Inflammatory macrophage treated with lipopolysaccharide for 4 hours (primary cell): Measurements from ENCODE around the gene NLGN1.

Experiments used
- DNase-seq: peaks from one replicate; pipeline ENCODE4 v3.0.0-alpha.2; 2020

Gene NLGN1

GRCh38 chr3:173644086-173645082 is 246.8 kb downstream of the NLGN1 start:
- no peak for DNase-seq

GRCh38 chr3:173650596-173650995 is 253.1 kb downstream of the NLGN1 start:
- no peak for DNase-seq

GRCh38 chr3:173652093-173652492 is 254.5 kb downstream of the NLGN1 start:
- DNase-seq = no peak

GRCh38 chr3:173653781-173654180 is 256.2 kb downstream of the NLGN1 start:
- DNase-seq = no peak

- no peak for DNase-seq
These were observed 262.4 kb downstream of the NLGN1 start for GRCh38 chr3:173659972-173660371.

- no peak for DNase-seq
These were observed 263.2 kb downstream of the NLGN1 start for GRCh38 chr3:173660645-173661299.

GRCh38 chr3:173663696-173664111 is 266.2 kb downstream of the NLGN1 start:
- DNase-seq = no peak

- no peak for DNase-seq
These were observed 278.6 kb downstream of the NLGN1 start for GRCh38 chr3:173676094-173676493.

GRCh38 chr3:173681188-173681678 is 283.7 kb downstream of the NLGN1 start:
- DNase-seq = no peak

GRCh38 chr3:173685456-173685855 is 287.9 kb downstream of the NLGN1 start:
- no peak for DNase-seq

GRCh38 chr3:173688216-173688842 is 290.8 kb downstream of the NLGN1 start:
- no peak for DNase-seq

- no peak for DNase-seq
These were observed 293.1 kb downstream of the NLGN1 start for GRCh38 chr3:173690542-173691180.

GRCh38 chr3:173699353-173699752 is 301.8 kb downstream of the NLGN1 start:
- no peak for DNase-seq

GRCh38 chr3:173700336-173700735 is 302.8 kb downstream of the NLGN1 start:
- DNase-seq = no peak

- DNase-seq = no peak
These were observed 305.0 kb downstream of the NLGN1 start for GRCh38 chr3:173702561-173702960.

GRCh38 chr3:173703771-173704170 is 306.2 kb downstream of the NLGN1 start:
- no peak for DNase-seq

- no peak for DNase-seq
These were observed 309.1 kb downstream of the NLGN1 start for GRCh38 chr3:173706630-173707029.

- no peak for DNase-seq
These were observed 310.6 kb downstream of the NLGN1 start for GRCh38 chr3:173708191-173708590.

GRCh38 chr3:173709026-173709425 is 311.5 kb downstream of the NLGN1 start:
- no peak for DNase-seq

GRCh38 chr3:173711619-173712018 is 314.1 kb downstream of the NLGN1 start:
- DNase-seq = no peak

- no peak for DNase-seq
These were observed 322.0 kb downstream of the NLGN1 start for GRCh38 chr3:173719585-173719984.

GRCh38 chr3:173725507-173725906 is 328.0 kb downstream of the NLGN1 start:
- no peak for DNase-seq

GRCh38 chr3:173730391-173730790 is 332.8 kb downstream of the NLGN1 start:
- no peak for DNase-seq
